Esophagus muscularis mucosa (tissue), 4 donors: ENCODE measurements around the gene TMEM200B. TPM values are rescaled to one million over a fixed set of nuclear protein-coding genes. Genes with fewer than 3 reads are reported as not detected.
"Not testable (repeated sequence)": the region's sequence is repeated elsewhere in the genome, so short reads cannot be mapped to it uniquely, and the experiment has no call there.

Experiments
- DNase-seq: peaks from one replicate; pipeline ENCODE4 v3.0.0-alpha.2; 2017; ENCODE audit errors: extremely low spot score
- H3K27ac ChIP-seq, 4 donors: fragments of 200-600 bp; sonication (generic); replicated peaks in 1 of 4; 1 replicate in 3 of 4; 2 replicates in 1 of 4; pipeline ENCODE4 v1.5.1; 2016 to 2019; ENCODE audit warnings: mild to moderate bottlenecking in 1 of 4
- H3K27me3 ChIP-seq, 4 donors: fragments of 200-600 bp; sonication (generic); one replicate each; pipeline versions ENCODE4 v1.5.1 to v1.6.0; 2016 to 2019
- H3K36me3 ChIP-seq, 4 donors: fragments of 200-600 bp; sonication (generic); one replicate each; pipeline ENCODE4 v1.5.1; 2016 to 2019
- H3K4me1 ChIP-seq, 4 donors: fragments of 200-600 bp; sonication (generic); one replicate each; pipeline ENCODE4 v1.5.1; 2016 to 2019
- H3K4me3 ChIP-seq, 4 donors: fragments of 200-600 bp; sonication (generic); 1 replicate in 2 of 4; 2 replicates in 2 of 4; pipeline ENCODE4 v1.5.1; 2016 to 2019; ENCODE audit warnings: mild to moderate bottlenecking in 4 of 4, moderate library complexity in 1 of 4
- H3K9me3 ChIP-seq, 4 donors: fragments of 200-600 bp; sonication (generic); 1 replicate in 3 of 4; 2 replicates in 1 of 4; pipeline ENCODE4 v1.5.1; 2016 to 2019
- EP300 ChIP-seq: sonication (generic); formaldehyde crosslinking; IDR thresholded peaks from one replicate; pipeline ENCODE4 v1.6.1; 2017; ENCODE audit warnings: antibody characterized with exemption
- POLR2A ChIP-seq: fragments of 450-650 bp; IDR thresholded peaks from one replicate; pipeline ENCODE4 v1.6.1; 2017; ENCODE audit warnings: antibody characterized with exemption, moderate library complexity, mild to moderate bottlenecking, low read depth
- POLR2AphosphoS5 ChIP-seq, 2 donors: sonication (generic); formaldehyde crosslinking; IDR thresholded peaks; one replicate each; pipeline ENCODE4 v1.6.1; 2017; ENCODE audit warnings: antibody characterized with exemption in 2 of 2
- WGBS: methylation state at CpG from one replicate; pipeline ENCODE4 v1.1.5; 2018; 5-methylcytosine and 5-hydroxymethylcytosine counted together
- intact Hi-C: fragments of 100-400 bp; cut with DNase I; formaldehyde crosslinking; loops from one replicate; pipeline ENCODE4 v1.15.1; 2023
- small RNA-seq, 3 donors: library from RNA; depleted of rRNA; stranded (forward); fragments of <200 nt; gene quantifications; one replicate each; pipeline ENCODE3, GENCODE V24; 2016
- total RNA-seq, 4 donors: library from RNA; depleted of rRNA; stranded (reverse); fragments of >200 nt; gene quantifications; one replicate each; pipeline versions ENCODE4 v1.1.0 to v1.2.1, GENCODE V29; 2016
- TF ChIP-seq, protein P1 (sequence below), 3 experiments: fragments of 200-600 bp in 2 of 3; fragments of 450-650 bp in 1 of 3; sonication (generic) in 2 of 3; IDR thresholded peaks; one replicate each; pipeline ENCODE4 v1.5.1; 2017 to 2019; ENCODE audit warnings: antibody characterized with exemption in 3 of 3, mild to moderate bottlenecking in 2 of 3, moderate library complexity in 1 of 3

Gene TMEM200B
- total RNA-seq, 4 donors from 2014 or later, result 14.5 to 44.8 (median 28.2) TPM

- WGBS, result 100% methylated on average over 3 of the region's 3 CpGs
- no peak for DNase-seq
- Histone ChIP-seq H3K4me3 (no peak overlapping the region), H3K4me1 (no peaks in the 10 kb centered on the region), H3K9me3 (no peaks in the 10 kb centered on the region), H3K36me3 (no peaks in the 10 kb centered on the region), H3K27ac (no peak overlapping the region), H3K27me3 (no peaks in the 10 kb centered on the region)
- intact Hi-C loops, result no loop called here
- TF ChIP-seq, protein P1, sequence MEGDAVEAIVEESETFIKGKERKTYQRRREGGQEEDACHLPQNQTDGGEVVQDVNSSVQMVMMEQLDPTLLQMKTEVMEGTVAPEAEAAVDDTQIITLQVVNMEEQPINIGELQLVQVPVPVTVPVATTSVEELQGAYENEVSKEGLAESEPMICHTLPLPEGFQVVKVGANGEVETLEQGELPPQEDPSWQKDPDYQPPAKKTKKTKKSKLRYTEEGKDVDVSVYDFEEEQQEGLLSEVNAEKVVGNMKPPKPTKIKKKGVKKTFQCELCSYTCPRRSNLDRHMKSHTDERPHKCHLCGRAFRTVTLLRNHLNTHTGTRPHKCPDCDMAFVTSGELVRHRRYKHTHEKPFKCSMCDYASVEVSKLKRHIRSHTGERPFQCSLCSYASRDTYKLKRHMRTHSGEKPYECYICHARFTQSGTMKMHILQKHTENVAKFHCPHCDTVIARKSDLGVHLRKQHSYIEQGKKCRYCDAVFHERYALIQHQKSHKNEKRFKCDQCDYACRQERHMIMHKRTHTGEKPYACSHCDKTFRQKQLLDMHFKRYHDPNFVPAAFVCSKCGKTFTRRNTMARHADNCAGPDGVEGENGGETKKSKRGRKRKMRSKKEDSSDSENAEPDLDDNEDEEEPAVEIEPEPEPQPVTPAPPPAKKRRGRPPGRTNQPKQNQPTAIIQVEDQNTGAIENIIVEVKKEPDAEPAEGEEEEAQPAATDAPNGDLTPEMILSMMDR (IDR thresholded peaks at IDR 0.05), result no peak
- TF ChIP-seq POLR2A (no peak), POLR2AphosphoS5 (IDR thresholded peaks at IDR 0.05) (no peak), EP300 (no peak)
Observed at GRCh38 chr1:29081201-29081600, 42.5 kb downstream of the TMEM200B start.

- H3K4me1 ChIP-seq, H3K4me3 ChIP-seq, H3K27ac ChIP-seq, H3K9me3 ChIP-seq, DNase-seq, intact Hi-C loops, H3K27me3 ChIP-seq, H3K36me3 ChIP-seq: not testable (repeated sequence)
- WGBS, result 93% methylated on average over 16 of the region's 16 CpGs
Observed at GRCh38 chr1:29079916-29080629, 43.6 kb downstream of the TMEM200B start.

DNA sequence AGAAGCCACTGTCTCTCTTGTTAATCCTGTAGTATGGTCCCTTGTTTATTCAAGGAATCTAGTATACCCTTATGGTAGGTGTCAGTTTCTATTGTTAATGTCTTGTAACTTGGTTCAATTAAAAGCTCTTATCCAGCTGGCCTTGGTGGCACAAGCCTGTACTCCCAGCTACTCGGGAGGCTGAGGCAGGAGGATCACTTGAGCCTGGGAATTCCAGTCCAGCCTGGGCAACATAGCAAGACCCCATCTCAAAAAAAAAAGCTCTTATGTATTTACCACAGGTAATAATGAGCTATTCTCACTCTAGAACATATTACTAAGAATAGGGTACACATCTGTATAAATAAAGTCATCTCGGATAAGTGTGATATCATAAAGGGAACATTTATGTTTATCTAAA lies 46.5 kb downstream of the TMEM200B start:
- H3K9me3 ChIP-seq, result no peaks in the 10 kb centered on the region
- no peak overlapping the region for H3K4me3 ChIP-seq
- H3K4me1 ChIP-seq, result no peaks in the 10 kb centered on the region
- H3K36me3 ChIP-seq, result peaks cover 0 to 5% (median 0%) of the 10 kb centered on the region in 4 donors
- no peak overlapping the region for H3K27ac ChIP-seq
- intact Hi-C loops, result no loop called here
- no peaks in the 10 kb centered on the region for H3K27me3 ChIP-seq
- TF ChIP-seq POLR2AphosphoS5 (IDR thresholded peaks at IDR 0.05), result no peak
- TF ChIP-seq EP300, result no peak
- TF ChIP-seq, protein P1 (IDR thresholded peaks at IDR 0.05), result no peak
- no peak for TF ChIP-seq POLR2A
- no peak for DNase-seq
- 100% methylated on average over 2 of the region's 2 CpGs for WGBS

Small RNA genes within 50 kb of the gene (small RNA-seq; reads per million reads assigned to genes)
- gene RF02271, result 0 reads per million in 3 donors

Other genes starting within 250 kb of the TMEM200B start
- gene EPB41, start 209.3 kb downstream of the TMEM200B start, total RNA-seq, result 10 to 100 TPM; 18.2 to 24.6 (median 18.5) TPM
- gene SRSF4, start 58.0 kb upstream of the TMEM200B start, total RNA-seq, result 100 to 1,000 TPM in 2 of 4 donors, 10 to 100 TPM in 2; 90.3 to 113 (median 98.3) TPM
- 10 to 100 TPM; 15.4 to 20.2 (median 18.6) TPM for gene MECR, start 107.0 kb upstream of the TMEM200B start, total RNA-seq
- 10 to 100 TPM; 19.5 to 32.7 (median 27.5) TPM for gene PTPRU, start 112.6 kb upstream of the TMEM200B start, total RNA-seq